ENCODE measurements around the gene CAMK4.

- no peak for TF ChIP-seq CTCF (IDR thresholded peaks at IDR 0.05 in 8 of 11, conservative IDR thresholded peaks at IDR 0.05 in 3 of 11)
- TF ChIP-seq POLR2A (IDR thresholded peaks at IDR 0.05) = no peak
- no peak for TF ChIP-seq POLR2AphosphoS5 (IDR thresholded peaks at IDR 0.05)
Observed at GRCh38 chr5:111502956-111503355, 278.8 kb downstream of the CAMK4 start.
